Skeletal muscle satellite cell (primary cell): ENCODE results near the gene ZNF514. TPM values are rescaled to one million over a fixed set of nuclear protein-coding genes. Genes with fewer than 3 reads are reported as not detected.
"Not testable (repeated sequence)": the region's sequence is repeated elsewhere in the genome, so short reads cannot be mapped to it uniquely, and the experiment has no call there.

ENCODE experiments used
- H3K27me3 ChIP-seq: 2 replicates; pipeline ENCODE4 v1.7.0; 2013; ENCODE audit warnings: low read length; ENCODE audit not compliant: control insufficient read depth, insufficient read depth
- H3K36me3 ChIP-seq: 2 replicates; pipeline ENCODE4 v1.7.0; 2013; ENCODE audit warnings: mild to moderate bottlenecking, control low read depth, low read length; ENCODE audit not compliant: insufficient read depth
- H3K4me1 ChIP-seq: 2 replicates; pipeline ENCODE4 v1.7.0; 2013; ENCODE audit warnings: low read length; ENCODE audit not compliant: control insufficient read depth, insufficient read depth
- H3K4me2 ChIP-seq: 2 replicates; pipeline ENCODE4 v1.7.0; 2013; ENCODE audit warnings: mild to moderate bottlenecking, low read length
- H3K4me3 ChIP-seq: 2 replicates; pipeline ENCODE4 v1.7.0; 2013; ENCODE audit warnings: low read length
- H3K9ac ChIP-seq: 2 replicates; pipeline ENCODE4 v1.7.0; 2013; ENCODE audit warnings: mild to moderate bottlenecking, low read depth, low read length, moderate library complexity
- H3K9me3 ChIP-seq: replicated peaks from 2 replicates; pipeline ENCODE4 v1.7.0; 2013; ENCODE audit warnings: mild to moderate bottlenecking, control low read depth, low read length
- total RNA-seq: library from RNA; depleted of rRNA; stranded (reverse); fragments of >200 nt; gene quantifications from 2 replicates; pipeline ENCODE4 v1.2.3, GENCODE V29; 2012; rRNA removed

ZNF514 gene
- total RNA-seq: 9.4 and 10.9 TPM in 2 replicates

DNA sequence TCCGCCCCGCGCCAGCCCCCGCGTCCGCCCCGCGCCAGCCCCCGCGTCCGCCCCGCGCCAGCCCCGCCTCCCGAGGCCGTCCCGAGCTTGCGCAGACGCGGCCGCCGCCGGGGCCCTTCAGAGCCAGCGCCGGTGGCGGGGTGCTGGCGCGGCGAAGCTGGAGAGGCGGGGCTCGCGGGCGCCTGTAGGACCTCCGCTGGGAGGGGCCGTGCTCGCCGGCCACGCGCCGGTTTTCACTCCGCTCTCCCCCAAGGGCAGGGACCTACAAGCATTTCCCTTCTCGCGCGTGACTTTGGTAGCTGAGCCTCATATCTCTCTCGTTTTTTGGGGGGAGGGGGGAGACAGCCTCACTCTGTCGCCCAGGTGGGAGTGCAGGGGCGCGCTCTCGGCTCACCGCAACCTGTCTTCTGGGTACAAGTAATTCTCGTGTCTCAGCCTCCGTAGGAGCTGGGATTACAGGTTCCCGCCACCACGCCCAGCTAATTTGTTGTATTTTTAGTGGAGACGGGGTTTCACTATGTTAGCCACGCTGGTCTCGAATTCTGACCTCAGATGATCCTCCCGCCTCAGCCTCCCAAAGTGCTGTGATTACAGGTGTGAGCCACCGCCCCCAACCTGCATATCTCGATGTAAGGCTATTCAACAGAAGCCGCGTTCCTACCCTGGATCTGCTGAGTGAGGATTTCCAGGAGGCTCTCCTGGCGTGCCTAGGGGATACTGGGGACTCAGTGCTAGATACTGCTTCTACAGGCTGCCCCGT, at the start of gene ZNF514:
Gene ZNF514 (minus strand): TSS at position 159 of the 760 bp plus-strand sequence. CDS start 6,595 bp downstream, outside the sequence.
- Histone ChIP-seq H3K4me1 (peaks cover 23% of the 10 kb centered on the region), H3K27me3 (no peaks in the 10 kb centered on the region), H3K4me3 (peak within 1 kb of the TSS; percentile 88), H3K4me2 (peak within 1 kb of the TSS; percentile 98), H3K36me3 (peaks cover 24% of the 10 kb centered on the region), H3K9me3 (no peaks in the 10 kb centered on the region), H3K9ac (peak within 1 kb of the TSS; percentile 86)

DNA sequence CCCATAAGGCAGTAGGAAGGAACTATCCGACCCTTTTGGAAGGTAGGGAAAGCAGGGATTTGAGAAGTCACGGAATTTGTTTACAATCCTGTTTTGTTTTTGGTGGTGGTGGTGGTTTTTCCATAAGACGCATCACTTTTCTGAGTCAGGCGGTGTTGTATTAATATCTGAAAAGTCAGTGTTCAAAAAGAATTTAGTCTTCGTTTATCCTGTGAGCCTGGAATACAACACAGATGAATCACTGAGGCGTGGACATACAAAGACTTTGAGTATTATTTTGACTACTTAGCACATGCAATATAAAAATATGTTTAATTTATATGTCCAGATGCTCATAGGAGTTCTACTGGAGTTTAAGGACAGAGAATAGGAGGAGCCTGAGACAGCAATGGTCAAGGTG, 48.5 kb upstream of the ZNF514 start:
- peaks cover 19% of the 10 kb centered on the region for H3K36me3 ChIP-seq
- H3K9me3 ChIP-seq: peaks cover 39% of the 10 kb centered on the region
- H3K9ac ChIP-seq: peak overlapping the region; percentile 80
- H3K4me3 ChIP-seq: peak overlapping the region; percentile 88
- H3K27me3 ChIP-seq: no peaks in the 10 kb centered on the region
- H3K4me1 ChIP-seq: no peaks in the 10 kb centered on the region
- peak overlapping the region; percentile 83 for H3K4me2 ChIP-seq

DNA sequence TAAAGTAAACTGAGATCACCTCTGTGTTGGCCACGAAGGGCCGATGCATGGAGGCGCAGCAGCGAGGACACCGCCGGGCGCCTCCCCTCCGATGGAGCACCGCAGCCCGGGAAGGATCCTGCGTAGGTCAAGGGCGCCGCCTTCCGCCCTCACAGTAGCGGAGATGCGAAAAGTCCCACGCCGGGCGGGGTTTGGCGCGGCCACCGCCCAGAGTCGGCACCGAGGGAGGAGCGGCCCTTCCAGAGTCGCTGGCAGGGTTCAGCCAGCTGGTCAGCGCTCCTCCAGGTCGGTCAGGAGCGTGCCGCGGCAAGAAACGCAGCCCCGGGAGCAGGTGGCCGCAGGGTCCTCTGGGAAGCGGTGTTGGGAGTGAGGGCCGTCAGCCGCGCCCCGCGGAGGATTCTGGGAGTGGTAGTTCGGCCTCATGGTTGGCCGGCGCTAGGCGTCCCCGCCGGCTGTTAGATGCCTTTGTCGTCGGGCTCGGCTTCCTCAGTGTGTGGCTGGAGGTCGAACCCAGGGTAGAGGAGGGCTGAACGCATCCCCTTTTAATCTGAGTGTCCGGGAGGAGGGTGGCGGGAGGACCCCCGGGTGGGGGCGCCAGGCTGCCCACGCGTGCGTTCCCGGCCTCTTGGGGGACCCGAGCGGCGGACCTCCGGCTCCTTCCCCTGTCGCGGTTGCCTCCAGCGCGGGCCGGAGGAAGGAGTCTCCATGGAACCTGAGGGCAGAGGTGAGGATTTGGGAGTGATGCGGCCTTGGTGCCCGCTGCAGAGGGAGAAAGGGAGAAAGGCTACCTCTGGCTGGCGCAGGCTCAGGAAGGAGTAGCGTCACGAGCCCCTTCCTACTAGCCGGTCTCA, 47.7 kb upstream of the ZNF514 start, which contains the start of gene ZNF892:
Gene ZNF892 (plus strand): TSS at position 411 of the 851 bp plus-strand sequence. CDS start 295 bp downstream, at position 706.
- Histone ChIP-seq H3K4me2 (peak within 1 kb of the TSS; percentile 83), H3K36me3 (peaks cover 11% of the 10 kb centered on the region), H3K27me3 (no peaks in the 10 kb centered on the region), H3K9me3 (peaks cover 33% of the 10 kb centered on the region), H3K4me3 (peak within 1 kb of the TSS; percentile 88), H3K4me1 (no peaks in the 10 kb centered on the region), H3K9ac (peak within 1 kb of the TSS; percentile 80)

DNA sequence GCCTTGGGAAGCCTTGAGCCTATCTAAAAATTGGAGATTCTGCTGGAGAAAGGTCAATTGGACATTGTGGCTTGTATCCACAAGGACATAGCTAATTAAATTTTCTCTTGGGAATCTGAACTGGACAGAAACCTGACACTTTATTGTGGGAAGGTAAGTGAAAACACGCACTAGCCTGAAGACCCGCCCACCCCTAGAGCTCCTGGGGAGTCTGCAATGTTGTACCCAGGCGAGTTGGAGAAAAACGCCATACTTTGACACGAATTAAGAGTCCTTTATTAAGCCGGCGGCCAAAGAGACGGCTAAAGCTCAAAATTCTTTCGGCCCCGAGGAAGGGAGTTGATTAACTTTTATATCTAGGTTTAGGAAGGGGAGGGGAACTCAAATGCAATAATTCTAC, 46.4 kb upstream of the ZNF514 start:
- H3K36me3 ChIP-seq: no peaks in the 10 kb centered on the region
- no peak overlapping the region for H3K4me3 ChIP-seq
- no peaks in the 10 kb centered on the region for H3K27me3 ChIP-seq
- no peak overlapping the region for H3K9ac ChIP-seq
- peak overlapping the region; percentile 83 for H3K4me2 ChIP-seq
- H3K9me3 ChIP-seq: peaks cover 22% of the 10 kb centered on the region
- H3K4me1 ChIP-seq: no peaks in the 10 kb centered on the region

DNA sequence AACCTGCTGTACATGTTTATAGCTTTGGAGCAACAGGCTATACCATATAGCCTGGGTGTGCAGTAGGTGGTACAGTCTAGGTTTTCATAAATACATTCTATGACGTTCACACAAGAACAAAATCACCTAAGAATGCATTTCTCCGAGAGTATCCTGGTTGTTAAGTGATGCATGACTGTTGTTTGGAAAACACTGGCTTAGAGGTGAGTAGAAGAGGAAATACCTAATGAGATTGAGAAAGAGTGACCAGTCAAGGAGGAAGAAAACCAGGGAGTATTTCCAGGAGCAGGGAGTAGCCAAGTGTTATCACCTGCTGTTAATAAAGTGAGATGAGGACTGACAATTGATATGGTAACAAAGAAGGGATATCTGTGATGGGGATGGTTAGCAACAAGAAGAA, 44.7 kb upstream of the ZNF514 start:
- Histone ChIP-seq H3K4me3 (no peak overlapping the region), H3K4me1 (no peaks in the 10 kb centered on the region), H3K4me2 (no peak overlapping the region), H3K36me3 (no peaks in the 10 kb centered on the region), H3K9ac (no peak overlapping the region), H3K27me3 (no peaks in the 10 kb centered on the region), H3K9me3 (peaks cover 10% of the 10 kb centered on the region)

DNA sequence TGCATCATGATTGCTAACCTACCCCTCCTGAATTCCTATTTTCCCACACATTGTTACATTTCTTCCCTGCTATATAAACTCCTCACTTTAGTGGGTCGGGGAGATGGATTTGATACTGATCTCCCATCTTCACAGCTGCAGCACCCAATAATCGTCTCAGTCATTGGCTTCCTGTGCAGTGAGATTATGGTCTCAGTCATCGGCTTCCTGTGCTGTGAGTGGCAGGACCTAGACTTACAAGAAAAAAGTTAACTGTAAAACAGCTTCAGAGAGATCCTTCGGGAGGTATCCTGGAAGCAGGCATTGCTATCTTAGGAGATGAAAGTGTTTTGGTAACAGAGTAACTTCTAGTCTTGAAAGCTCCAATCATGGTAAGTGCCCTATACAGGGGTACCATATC, 44.3 kb upstream of the ZNF514 start:
- Histone ChIP-seq H3K36me3 (no peaks in the 10 kb centered on the region), H3K9me3 (peaks cover 5% of the 10 kb centered on the region), H3K27me3 (no peaks in the 10 kb centered on the region), H3K4me3 (no peak overlapping the region), H3K4me1 (no peaks in the 10 kb centered on the region), H3K9ac (no peak overlapping the region), H3K4me2 (no peak overlapping the region)

DNA sequence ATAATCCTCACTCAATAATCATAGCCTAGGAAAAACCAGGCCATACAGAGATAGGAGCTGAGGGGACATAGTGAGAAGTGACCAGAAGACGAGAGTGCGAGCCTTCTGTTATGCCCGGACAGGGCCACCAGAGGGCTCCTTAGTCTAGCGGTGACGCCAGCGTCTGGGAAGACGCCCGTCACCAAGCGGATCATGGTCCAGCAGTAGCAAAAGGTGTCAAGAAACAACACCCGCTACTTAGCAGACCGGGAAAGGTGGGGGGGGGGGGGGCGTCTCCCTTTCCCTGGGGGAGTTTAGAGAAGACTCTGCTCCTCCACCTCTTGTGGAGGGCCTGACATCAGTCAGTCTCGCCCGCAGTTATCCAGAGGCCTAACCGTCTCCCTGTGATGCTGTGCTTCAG, 33.3 kb upstream of the ZNF514 start:
- not testable (repeated sequence) for H3K4me2 ChIP-seq, H3K4me1 ChIP-seq, H3K9me3 ChIP-seq, H3K27me3 ChIP-seq, H3K9ac ChIP-seq, H3K4me3 ChIP-seq, H3K36me3 ChIP-seq

DNA sequence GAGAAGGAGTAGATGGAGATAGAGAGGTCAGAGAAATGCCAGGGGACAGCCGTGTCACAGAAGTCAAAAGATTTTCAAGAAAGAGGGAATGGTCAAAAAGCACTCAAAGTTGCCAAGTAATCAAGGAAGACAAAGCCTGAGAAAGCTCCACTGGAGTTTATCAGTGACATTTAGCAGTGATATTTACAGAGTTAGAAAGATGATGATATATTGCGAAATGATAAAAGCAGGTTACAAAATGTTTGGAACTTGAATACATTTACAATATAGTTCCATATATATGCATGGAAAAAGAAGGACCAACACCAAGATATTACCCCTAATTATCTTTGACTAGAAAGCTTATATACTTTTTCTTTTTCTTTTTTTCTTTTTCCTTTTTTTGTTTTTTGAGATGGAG, 26.3 kb upstream of the ZNF514 start:
- Histone ChIP-seq H3K4me2 (no peak overlapping the region), H3K4me3 (no peak overlapping the region), H3K4me1 (no peaks in the 10 kb centered on the region), H3K36me3 (peaks cover 18% of the 10 kb centered on the region), H3K9me3 (peaks cover 4% of the 10 kb centered on the region), H3K27me3 (no peaks in the 10 kb centered on the region), H3K9ac (no peak overlapping the region)

DNA sequence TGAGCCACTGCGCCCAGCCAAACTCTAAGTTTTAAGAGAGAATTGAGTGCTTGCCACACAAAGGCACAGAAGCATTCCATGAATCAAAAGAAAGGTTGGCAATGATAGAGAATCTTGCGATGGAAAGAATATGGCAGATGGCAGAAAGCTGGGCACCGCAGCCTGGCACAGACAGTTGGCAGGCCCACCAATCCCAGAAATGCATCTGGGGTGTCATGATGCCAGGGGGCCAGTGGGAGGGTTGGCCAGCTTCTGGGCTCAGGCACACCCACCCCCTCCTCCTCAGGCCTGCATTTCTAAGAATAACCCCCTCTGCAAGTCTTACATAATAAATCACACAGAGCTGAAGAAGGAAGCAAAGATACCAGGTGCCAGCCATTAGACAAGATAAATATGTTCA, 25.5 kb upstream of the ZNF514 start:
- Histone ChIP-seq H3K36me3 (peaks cover 23% of the 10 kb centered on the region), H3K9ac (no peak overlapping the region), H3K27me3 (no peaks in the 10 kb centered on the region), H3K4me1 (no peaks in the 10 kb centered on the region), H3K4me3 (no peak overlapping the region), H3K9me3 (peaks cover 4% of the 10 kb centered on the region), H3K4me2 (no peak overlapping the region)

DNA sequence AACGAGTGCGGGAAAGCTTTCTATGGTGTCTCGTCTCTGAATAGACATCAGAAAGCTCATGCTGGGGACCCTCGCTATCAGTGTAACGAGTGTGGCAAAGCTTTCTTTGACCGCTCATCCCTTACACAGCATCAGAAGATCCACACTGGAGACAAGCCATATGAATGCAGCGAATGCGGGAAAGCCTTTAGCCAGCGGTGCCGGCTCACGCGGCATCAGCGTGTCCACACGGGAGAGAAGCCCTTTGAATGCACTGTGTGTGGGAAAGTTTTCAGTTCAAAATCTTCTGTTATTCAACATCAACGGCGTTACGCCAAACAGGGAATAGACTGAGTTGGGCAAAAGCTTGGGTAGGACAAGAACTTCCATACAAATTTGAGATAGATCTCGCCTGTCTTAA, 22.1 kb upstream of the ZNF514 start:
- Histone ChIP-seq H3K9ac (no peak overlapping the region), H3K4me1 (no peaks in the 10 kb centered on the region), H3K4me2 (no peak overlapping the region), H3K27me3 (no peaks in the 10 kb centered on the region), H3K36me3 (peaks cover 36% of the 10 kb centered on the region), H3K9me3 (peaks cover 4% of the 10 kb centered on the region), H3K4me3 (no peak overlapping the region)

DNA sequence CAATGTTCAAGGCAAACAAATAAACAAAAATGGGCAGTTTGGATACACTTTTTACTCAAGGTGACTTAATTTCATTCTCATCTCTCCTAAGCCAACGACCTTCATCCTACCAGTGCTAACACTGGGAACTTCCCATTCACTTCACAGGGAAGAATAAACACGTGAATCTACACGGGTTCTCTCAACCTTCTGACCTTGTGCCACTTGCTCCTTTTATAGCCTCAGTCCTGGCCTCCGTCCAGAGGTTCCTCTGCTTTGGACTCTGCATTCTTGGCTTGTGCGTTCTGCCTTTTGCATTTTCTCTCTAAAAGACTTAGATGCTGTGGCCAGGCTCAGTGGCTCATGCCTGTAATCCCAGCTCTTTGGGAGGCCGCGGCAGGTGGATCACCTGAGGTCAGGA, 19.8 kb upstream of the ZNF514 start:
- Histone ChIP-seq H3K36me3 (peaks cover 41% of the 10 kb centered on the region), H3K4me2 (no peak overlapping the region), H3K4me1 (no peaks in the 10 kb centered on the region), H3K9ac (no peak overlapping the region), H3K9me3 (peaks cover 4% of the 10 kb centered on the region), H3K27me3 (no peaks in the 10 kb centered on the region), H3K4me3 (no peak overlapping the region)
